GM18951 (cell line): ENCODE results near the gene PTPRA.

Source experiments
- POLR2A ChIP-seq: IDR thresholded peaks from 4 replicates; pipeline ENCODE4 v1.6.1; 2011; ENCODE audit warnings: mild to moderate bottlenecking; ENCODE audit not compliant: insufficient read length, insufficient read depth; ENCODE audit errors: extremely low read depth
- in situ Hi-C: fragments of 300-500 bp; cut with MboI; formaldehyde crosslinking; loops from one replicate; pipeline ENCODE4 v1.12.0; 2022; ENCODE audit warnings: low sequenced_read_pairs, mixed read lengths, inconsistent platforms; ENCODE audit not compliant: unreplicated experiment

The PTPRA gene

DNA sequence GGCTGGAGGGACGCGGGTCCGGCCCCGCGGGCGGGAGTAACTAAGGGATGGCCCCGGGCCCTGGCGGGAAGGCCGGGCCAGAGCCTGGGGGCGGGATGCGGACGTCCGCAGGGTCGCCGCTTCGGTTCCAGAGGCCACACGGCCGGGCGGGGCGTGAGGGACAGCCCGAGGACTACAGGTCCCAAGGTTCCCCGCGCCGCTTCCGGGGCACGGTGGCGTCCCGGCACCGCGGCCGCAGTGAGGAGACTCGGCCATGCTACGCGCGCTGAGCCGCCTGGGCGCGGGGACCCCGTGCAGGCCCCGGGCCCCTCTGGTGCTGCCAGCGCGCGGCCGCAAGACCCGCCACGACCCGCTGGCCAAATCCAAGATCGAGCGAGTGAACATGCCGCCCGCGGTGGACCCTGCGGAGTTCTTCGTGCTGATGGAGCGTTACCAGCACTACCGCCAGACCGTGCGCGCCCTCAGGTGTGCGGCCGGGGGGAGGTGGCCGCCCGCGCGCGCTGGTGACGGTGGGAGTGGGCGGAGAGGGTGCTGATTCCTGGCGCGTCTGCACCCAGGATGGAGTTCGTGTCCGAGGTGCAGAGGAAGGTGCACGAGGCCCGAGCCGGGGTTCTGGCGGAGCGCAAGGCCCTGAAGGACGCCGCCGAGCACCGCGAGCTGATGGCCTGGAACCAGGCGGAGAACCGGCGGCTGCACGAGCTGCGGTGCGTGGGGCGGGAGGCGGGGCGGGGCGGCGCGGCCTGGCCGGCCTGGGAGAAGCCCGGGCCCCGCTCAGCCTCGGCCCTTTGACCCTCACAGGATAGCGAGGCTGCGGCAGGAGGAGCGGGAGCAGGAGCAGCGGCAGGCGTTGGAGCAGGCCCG lies 172.8 kb downstream of the PTPRA start, which contains the start of gene MRPS26:
MRPS26 (plus strand) TSS at position 237 of the 861 bp plus-strand sequence; CDS start at position 254, 17 bp downstream.
- in situ Hi-C loops = no loop called here
- peak; percentile 77 for TF ChIP-seq POLR2A

DNA sequence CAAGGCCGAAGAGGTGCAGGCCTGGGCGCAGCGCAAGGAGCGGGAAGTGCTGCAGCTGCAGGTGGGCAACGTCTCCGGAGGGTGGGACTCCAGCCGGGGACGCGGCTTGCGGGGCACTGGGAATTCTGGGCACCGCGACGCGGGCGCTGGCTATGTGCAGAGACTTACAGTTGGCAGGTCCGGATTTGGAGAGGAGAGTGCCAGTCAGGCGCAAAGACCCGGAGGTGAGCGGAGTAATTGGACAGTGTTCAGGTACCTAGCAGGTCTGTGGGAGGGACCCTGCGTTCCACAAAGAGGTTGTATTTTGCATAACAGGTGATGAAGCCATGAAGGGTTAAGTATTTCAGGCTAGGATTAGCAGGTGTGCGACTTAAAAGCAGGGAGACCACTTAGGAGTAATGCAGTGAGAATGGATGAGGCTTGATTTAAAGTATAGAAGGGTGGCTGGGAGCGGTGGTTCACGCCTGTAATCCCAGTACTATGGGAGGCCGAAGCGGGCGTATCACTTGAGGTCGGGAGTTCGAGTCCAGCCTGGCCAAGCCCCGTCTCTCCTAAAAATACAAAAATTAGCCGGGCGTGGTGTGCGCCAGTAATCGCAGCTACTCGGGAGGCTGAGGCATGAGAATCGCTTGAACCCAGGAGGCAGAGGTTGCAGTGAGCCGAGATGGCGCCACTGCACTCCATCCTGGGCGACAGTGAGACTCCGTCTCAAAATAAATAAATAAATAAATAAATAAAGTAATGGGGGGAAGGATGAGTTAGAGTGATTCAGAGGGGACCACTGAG lies 173.6 kb downstream of the PTPRA start:
- in situ Hi-C loops = no loop called here
- no peak for TF ChIP-seq POLR2A

GRCh38 chr20:3047486-3048419 lies 174.5 kb downstream of the PTPRA start:
- in situ Hi-C loops = no loop called here
- no peak for TF ChIP-seq POLR2A

DNA sequence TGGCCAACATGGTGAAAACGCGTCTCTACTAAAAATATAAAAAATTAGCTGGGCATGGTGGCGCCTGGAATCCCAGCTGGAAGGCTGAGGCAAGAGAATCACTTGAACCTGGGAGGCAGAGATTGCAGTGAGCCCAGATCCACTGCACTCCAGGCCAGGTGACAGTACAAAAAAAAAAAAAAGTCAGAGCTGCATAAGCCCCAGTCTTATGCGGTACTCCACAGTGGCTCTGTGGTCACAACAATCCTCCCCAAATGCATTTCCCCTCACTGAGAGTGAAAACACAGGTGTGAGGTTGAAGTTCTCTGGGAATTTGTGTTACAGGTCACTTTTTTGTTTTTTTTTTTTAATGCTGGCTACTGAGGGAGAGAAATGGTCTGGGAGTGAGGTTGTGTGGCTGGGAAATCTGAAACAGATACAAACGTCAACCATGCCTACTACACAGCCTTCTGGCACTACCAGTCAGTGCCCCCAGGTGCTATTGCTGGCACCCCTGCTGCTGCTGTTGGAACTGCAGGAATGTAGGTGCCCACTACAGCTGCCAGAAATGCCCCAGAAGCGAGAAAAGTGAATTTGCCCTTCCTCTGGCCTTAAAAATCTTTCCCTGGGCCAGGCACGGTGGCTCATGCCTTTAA lies 178.2 kb downstream of the PTPRA start:
- in situ Hi-C loops = loop anchor here (25.0 kb wide), 1 partner anchor 261 kb away; no protein-coding TSS in a partner anchor

DNA sequence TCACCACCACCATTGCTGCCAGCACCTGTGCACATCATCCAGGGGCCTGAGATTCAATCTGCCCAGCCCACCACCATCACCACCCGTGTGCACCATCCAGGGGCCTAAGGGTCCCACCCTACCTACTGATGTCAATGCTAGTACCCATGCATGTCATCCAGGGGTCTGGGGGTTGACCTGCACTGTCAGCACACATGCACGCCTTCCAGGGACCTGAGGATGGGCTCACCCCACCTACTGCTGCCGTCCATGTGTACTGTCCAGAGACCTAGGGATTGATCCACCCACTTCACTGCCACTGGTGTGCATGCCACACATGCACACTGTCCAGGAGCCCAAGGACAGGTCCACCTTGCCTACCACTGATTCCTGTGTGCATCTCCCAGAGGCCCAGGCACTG lies 186.2 kb downstream of the PTPRA start:
- TF ChIP-seq POLR2A = no peak
- in situ Hi-C loops = loop anchor here (25.0 kb wide), 1 partner anchor 253 kb away; no protein-coding TSS in a partner anchor

More for the DNA sequence above, 178.2 kb downstream of the PTPRA start:
- TF ChIP-seq POLR2A = no peak

DNA sequence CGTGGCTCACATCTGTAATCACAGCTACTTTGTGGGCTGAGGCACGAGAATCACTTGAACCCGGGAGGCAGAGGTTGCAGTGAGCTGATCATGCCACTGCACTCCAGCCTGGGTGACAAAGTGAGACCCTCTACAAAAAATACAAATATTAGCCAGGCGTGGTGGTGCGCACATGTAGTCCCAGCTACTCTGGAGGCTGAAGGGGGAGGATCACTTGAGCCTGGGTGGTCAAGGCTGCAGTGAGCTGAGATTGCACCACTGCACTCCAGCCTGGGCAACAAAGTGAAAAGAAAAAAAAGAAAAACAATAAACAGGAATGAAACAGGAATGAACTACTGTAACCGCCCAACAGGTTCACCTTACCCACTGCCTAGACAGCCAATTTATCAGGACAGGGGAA lies 190.8 kb downstream of the PTPRA start:
- in situ Hi-C loops = loop anchor here (25.0 kb wide), 1 partner anchor 248 kb away; no protein-coding TSS in a partner anchor

GRCh38 chr20:3067139-3068014 lies 194.1 kb downstream of the PTPRA start:
- no peak for TF ChIP-seq POLR2A
- in situ Hi-C loops = loop anchor here (25.0 kb wide), 1 partner anchor 245 kb away; no protein-coding TSS in a partner anchor

GRCh38 chr20:3068075-3068474 lies 194.8 kb downstream of the PTPRA start:
- in situ Hi-C loops = loop anchor here (25.0 kb wide), 1 partner anchor 244 kb away; no protein-coding TSS in a partner anchor
- TF ChIP-seq POLR2A = no peak

DNA sequence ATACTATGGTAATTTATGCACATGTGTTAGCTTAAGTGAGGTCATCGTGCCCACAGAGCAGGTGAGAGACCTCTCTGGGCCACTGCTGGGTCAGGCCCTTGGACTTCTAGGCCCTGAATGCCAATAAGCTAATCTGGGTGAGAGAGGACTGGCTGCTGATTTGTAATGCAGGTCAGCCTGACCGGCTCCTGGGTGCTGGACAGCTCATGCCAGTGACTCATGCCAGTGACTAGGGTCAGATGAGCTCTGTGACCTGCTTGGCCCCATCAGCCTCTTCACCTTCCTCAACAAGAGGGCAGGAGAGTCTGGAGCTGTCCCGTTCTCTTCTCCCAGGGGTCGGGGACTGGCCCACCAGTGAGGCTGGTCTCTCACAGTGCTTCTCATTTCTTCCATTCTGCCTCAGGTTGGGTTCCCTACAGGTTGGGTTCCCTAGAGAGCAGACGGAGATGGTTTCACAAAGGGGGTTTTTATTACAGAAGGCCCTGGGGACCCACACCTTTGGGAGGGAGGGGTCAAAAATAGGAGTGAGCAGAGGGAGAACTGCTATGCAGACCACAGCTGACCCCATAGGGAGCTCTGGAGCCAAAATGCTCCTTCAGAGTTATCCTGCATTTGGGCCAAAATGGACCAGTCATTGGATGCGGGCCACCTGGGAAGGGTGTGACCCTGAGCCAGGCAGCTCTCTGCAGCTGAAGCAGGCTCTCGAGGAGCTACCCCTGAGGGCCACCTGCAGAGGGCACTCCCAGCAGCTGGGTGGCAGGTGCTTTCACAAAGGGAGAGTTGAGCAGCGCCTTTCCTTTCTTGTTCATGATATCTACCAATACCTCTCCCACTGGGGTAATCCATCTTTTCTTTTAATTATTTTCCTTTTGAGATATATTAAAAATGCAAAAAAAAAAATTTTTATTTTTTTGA lies 196.0 kb downstream of the PTPRA start:
- no peak for TF ChIP-seq POLR2A
- in situ Hi-C loops = loop anchor here (25.0 kb wide), 1 partner anchor 243 kb away; no protein-coding TSS in a partner anchor

- TF ChIP-seq POLR2A = no peak
- in situ Hi-C loops = loop anchor here (25.0 kb wide), 1 partner anchor 242 kb away; no protein-coding TSS in a partner anchor
Observed at GRCh38 chr20:3070725-3071124, 197.4 kb downstream of the PTPRA start.

DNA sequence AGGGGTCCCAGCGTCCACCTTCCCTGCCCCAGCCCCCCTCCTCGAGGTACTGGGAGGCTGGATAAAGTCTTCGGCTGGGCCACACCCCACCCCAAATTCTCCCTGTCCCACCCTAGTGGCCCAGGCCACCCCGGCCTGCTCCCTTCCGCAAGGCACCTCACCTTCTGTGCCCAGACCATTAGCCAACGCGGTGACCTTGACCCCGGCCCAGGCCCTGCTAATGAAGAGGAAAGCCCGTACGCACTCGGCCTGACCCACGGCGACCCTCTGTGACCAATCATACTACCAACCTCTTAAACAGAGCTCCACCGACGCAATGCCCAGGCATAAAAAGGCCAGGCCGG lies 198.0 kb downstream of the PTPRA start:
- in situ Hi-C loops = loop anchor here (25.0 kb wide), 1 partner anchor 241 kb away; no protein-coding TSS in a partner anchor

More for the DNA sequence above, 198.0 kb downstream of the PTPRA start:
- no peak for TF ChIP-seq POLR2A
